Ovary (tissue), 9 donors: ENCODE results near the gene CDRT4. TPM values are rescaled to one million over a fixed set of nuclear protein-coding genes. Genes with fewer than 3 reads are reported as not detected.

Experiments
- DNase-seq, 5 donors: peaks; one replicate each; pipeline ENCODE4 v3.0.0-alpha.2; 2019 to 2020
- H3K27ac ChIP-seq, 2 donors: fragments of 200-600 bp; one replicate each; pipeline versions ENCODE4 v1.5.1 to v1.8.0; 2019 to 2022
- H3K27me3 ChIP-seq: fragments of 200-600 bp; one replicate; pipeline ENCODE4 v1.8.0; 2022
- H3K36me3 ChIP-seq: fragments of 200-600 bp; sonication (generic); one replicate; pipeline ENCODE4 v1.5.1; 2019
- H3K4me1 ChIP-seq: one replicate; pipeline ENCODE4 v1.8.1; 2013; ENCODE audit warnings: mild to moderate bottlenecking, moderate library complexity; ENCODE audit not compliant: insufficient read depth
- H3K4me3 ChIP-seq: fragments of 200-600 bp; sonication (generic); one replicate; pipeline ENCODE4 v1.5.1; 2017
- H3K9me3 ChIP-seq, 2 donors: fragments of 200-600 bp in 1 of 2; sonication (generic) in 1 of 2; one replicate each; pipeline versions ENCODE4 v1.5.1 to v1.8.1; 2013 to 2019; ENCODE audit warnings: mild to moderate bottlenecking in 1 of 2, moderate library complexity in 1 of 2
- EP300 ChIP-seq: sonication (generic); formaldehyde crosslinking; IDR thresholded peaks from one replicate; pipeline ENCODE4 v1.6.1; 2017; ENCODE audit warnings: antibody characterized with exemption
- POLR2A ChIP-seq: fragments of 450-650 bp; IDR thresholded peaks from one replicate; pipeline ENCODE4 v1.6.1; 2017; ENCODE audit warnings: antibody characterized with exemption, mild to moderate bottlenecking, moderate library complexity
- WGBS, 3 donors: extraction: QIAGEN DNeasy Blood & Tissue Kit in 1 of 3; methylation state at CpG; one replicate each; pipeline versions ENCODE4 v1.1.5 to v1.1.7; 2013 to 2017; 5-methylcytosine and 5-hydroxymethylcytosine counted together
- intact Hi-C, 4 donors: fragments of 100-400 bp; cut with DNase I; formaldehyde crosslinking; loops; one replicate each; pipeline versions ENCODE4 v1.11.0 to v1.15.1; 2022 to 2023
- polyA plus RNA-seq, 2 donors: library from polyadenylated mRNA; stranded (reverse); fragments of 200-250 nt in 1 of 2; fragments of 350-450 nt in 1 of 2; fragmentation: Illumina TruSeq in 1 of 2; extraction: RNeasy Lipid Tissue Mini Kit (QIAGEN cat#74804) in 1 of 2; gene quantifications; one replicate each; pipeline ENCODE4 v1.2.3, GENCODE V29; 2013 to 2014
- total RNA-seq, 7 donors: library from RNA; depleted of rRNA in 2 of 7; stranded (reverse); fragments of >200 nt in 2 of 7; fragmentation: NEBNext Ultra II Directional in 3 of 7; extraction: Animal tissue kit (Norgen Biotek cat#: 25700) in 3 of 7; gene quantifications; one replicate each; pipeline versions ENCODE4 v1.1.0 to v1.2.4, GENCODE V29; 2016 to 2023
- TF ChIP-seq, protein P1 (sequence below), 3 donors: fragments of 450-650 bp in 2 of 3; fragments of 200-600 bp in 1 of 3; IDR thresholded peaks; one replicate each; pipeline versions ENCODE4 v1.5.1 to v1.8.0; 2016 to 2022; ENCODE audit warnings: antibody characterized with exemption in 3 of 3, mild to moderate bottlenecking in 1 of 3
- donor health status: DM: no; HTN: no; CAD: no; lungs with moderate emphysema.
- donor health status: DM: no; HTN: no; CAD: no.
- donor health status: Bipolar disorder and iron deficiency.
- donor health status: DM: yes; HTN: yes; CAD: no.
- donor health status: DM: no; HTN: no; CAD: no.
- donor health status: DM: yes; HTN: yes; CAD: no.

Gene CDRT4
- total and polyA plus RNA-seq, 9 donors = 4.1 to 11.7 (median 7.2) TPM

DNA sequence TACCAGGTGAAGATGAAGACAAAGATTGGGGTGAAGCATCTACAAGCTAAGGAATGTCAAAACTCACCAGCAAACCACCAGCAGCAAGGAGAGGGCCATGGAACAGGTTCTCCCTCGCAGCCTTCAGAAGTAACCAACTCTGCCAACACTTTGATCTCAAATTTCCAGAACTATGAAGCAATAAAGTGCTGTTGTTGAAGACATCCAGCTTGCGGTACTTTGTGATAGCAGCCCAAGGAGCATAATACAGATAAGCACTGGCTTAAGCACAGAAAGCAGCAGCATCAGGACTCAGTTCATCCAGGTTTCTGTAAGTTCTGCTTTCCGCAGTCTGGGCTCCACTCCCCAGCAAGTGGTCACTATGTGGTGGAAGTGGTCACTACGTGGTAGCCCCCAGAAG is 16.0 kb upstream of the CDRT4 start:
- TF ChIP-seq EP300 (no peak), POLR2A (no peak)
- TF ChIP-seq, protein P1, sequence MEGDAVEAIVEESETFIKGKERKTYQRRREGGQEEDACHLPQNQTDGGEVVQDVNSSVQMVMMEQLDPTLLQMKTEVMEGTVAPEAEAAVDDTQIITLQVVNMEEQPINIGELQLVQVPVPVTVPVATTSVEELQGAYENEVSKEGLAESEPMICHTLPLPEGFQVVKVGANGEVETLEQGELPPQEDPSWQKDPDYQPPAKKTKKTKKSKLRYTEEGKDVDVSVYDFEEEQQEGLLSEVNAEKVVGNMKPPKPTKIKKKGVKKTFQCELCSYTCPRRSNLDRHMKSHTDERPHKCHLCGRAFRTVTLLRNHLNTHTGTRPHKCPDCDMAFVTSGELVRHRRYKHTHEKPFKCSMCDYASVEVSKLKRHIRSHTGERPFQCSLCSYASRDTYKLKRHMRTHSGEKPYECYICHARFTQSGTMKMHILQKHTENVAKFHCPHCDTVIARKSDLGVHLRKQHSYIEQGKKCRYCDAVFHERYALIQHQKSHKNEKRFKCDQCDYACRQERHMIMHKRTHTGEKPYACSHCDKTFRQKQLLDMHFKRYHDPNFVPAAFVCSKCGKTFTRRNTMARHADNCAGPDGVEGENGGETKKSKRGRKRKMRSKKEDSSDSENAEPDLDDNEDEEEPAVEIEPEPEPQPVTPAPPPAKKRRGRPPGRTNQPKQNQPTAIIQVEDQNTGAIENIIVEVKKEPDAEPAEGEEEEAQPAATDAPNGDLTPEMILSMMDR (IDR thresholded peaks at IDR 0.05) = no peak
- Histone ChIP-seq H3K27me3 (no peaks in the 10 kb centered on the region), H3K9me3 (no peaks in the 10 kb centered on the region), H3K4me1 (peaks cover 4% of the 10 kb centered on the region), H3K4me3 (no peak overlapping the region), H3K36me3 (no peaks in the 10 kb centered on the region), H3K27ac (no peak overlapping the region)
- peak in 1 of 5 donors; percentile 38 for DNase-seq
- 21 to 30% (median 28%) methylated on average over 4 of the region's 4 CpGs for WGBS, 3 donors
- intact Hi-C loops = no loop called here

DNA sequence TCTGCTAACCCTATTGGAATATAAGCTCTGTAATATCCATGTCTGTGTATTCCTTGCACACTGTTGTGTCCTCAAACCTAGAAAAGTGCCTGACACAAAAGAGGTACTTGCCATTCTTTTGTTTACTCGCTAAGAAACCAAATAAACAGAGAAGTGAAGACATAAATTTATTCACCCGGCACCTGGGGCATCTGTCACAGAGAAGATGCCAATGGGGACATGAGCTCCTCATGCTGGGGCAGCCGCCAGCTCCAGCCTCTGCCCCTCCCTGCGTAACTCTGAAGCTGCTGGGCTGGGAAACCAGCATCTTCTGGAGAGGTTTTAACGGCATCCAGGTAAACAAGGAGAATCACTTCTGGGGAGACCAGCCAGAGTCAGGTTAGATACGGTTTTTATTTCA is 15.1 kb upstream of the CDRT4 start:
- H3K36me3 ChIP-seq = no peaks in the 10 kb centered on the region
- no peak overlapping the region for H3K4me3 ChIP-seq
- H3K27ac ChIP-seq = no peak overlapping the region
- H3K4me1 ChIP-seq = peaks cover 4% of the 10 kb centered on the region
- intact Hi-C loops = no loop called here
- TF ChIP-seq EP300 (no peak), POLR2A (no peak)
- TF ChIP-seq, protein P1 (IDR thresholded peaks at IDR 0.05) = no peak
- 79 to 87% (median 85%) methylated on average over 6 of the region's 6 CpGs for WGBS, 3 donors
- H3K9me3 ChIP-seq = no peaks in the 10 kb centered on the region
- no peak for DNase-seq
- no peaks in the 10 kb centered on the region for H3K27me3 ChIP-seq

DNA sequence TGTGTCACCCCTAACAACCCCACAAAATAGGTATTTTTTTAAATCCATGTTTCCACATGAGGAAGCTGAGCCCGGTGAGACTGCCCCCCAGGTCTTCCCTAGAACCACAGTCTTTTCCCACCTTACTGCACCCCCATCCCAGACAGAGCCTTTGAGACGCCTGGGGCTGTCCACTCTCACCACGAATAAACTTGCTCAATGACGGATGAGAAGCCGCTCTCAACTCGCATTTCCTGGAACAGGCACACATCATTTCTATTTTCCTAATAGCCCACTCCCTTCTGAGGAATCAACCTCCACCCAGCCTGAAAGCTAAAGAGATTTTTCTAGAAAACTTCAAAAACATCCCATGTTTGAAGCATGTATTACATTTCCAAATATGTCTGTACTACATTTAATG is 14.1 kb upstream of the CDRT4 start:
- no peaks in the 10 kb centered on the region for H3K27me3 ChIP-seq
- H3K9me3 ChIP-seq = no peaks in the 10 kb centered on the region
- TF ChIP-seq POLR2A (no peak), EP300 (no peak)
- TF ChIP-seq, protein P1 (IDR thresholded peaks at IDR 0.05) = no peak
- whole genome bisulfite sequencing, 3 donors = 89 to 91% (median 90%) methylated on average over 6 of the region's 6 CpGs
- DNase-seq = no peak
- H3K4me3 ChIP-seq = no peak overlapping the region
- H3K4me1 ChIP-seq = peaks cover 4% of the 10 kb centered on the region
- H3K27ac ChIP-seq = no peak overlapping the region
- H3K36me3 ChIP-seq = no peaks in the 10 kb centered on the region
- intact Hi-C loops = no loop called here

DNA sequence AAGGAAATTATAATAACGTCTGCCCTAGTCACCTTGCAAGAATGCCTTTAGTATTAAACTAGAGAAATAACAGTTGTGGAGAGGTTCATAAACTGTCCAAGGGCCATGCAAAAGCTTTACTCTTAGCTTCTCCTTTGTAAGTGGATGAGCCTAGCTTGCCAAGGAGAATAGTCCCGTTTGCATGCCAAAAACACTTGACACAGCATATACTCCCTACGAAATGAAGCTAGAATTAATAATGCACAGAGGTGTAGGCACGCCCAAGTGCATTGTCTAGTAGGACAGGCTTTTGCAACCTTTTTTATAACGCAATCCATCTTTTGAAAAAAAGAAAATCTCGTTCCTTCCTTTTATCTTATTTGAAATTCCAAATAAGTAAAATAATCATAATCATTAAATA is 12.8 kb upstream of the CDRT4 start:
- Histone ChIP-seq H3K4me1 (peaks cover 4% of the 10 kb centered on the region), H3K36me3 (no peaks in the 10 kb centered on the region), H3K27me3 (no peaks in the 10 kb centered on the region), H3K27ac (no peak overlapping the region), H3K9me3 (no peaks in the 10 kb centered on the region), H3K4me3 (no peak overlapping the region)
- intact Hi-C loops = no loop called here
- 69 to 75% (median 72%) methylated on average over 6 of the region's 6 CpGs for WGBS, 3 donors
- DNase-seq = no peak
- TF ChIP-seq, protein P1 (IDR thresholded peaks at IDR 0.05) = no peak
- no peak for TF ChIP-seq EP300
- TF ChIP-seq POLR2A = no peak

DNA sequence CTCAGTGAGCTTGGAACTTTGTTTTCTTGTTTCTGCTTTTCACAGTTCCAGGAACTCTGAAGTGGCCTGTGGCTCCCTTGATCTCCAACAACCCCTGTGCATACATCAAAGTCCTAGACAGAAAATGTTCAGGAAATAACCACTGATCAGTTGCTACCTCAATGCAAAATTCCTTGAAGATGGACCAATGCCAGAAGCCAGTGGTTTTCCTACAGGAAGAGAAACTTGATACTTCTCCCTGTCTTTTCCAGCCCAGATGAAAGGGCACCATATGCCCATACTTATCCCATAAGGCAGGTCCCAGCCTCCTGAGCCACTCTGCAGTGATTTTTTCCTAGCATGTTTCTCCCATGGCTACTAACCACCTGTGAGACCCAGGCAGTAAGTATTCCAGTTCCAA is 12.3 kb upstream of the CDRT4 start:
- no peak overlapping the region for H3K27ac ChIP-seq
- no peak for DNase-seq
- TF ChIP-seq POLR2A (no peak), EP300 (no peak)
- TF ChIP-seq, protein P1 (IDR thresholded peaks at IDR 0.05) = no peak
- intact Hi-C loops = no loop called here
- no peaks in the 10 kb centered on the region for H3K27me3 ChIP-seq
- no peaks in the 10 kb centered on the region for H3K9me3 ChIP-seq
- peaks cover 4% of the 10 kb centered on the region for H3K4me1 ChIP-seq
- no peak overlapping the region for H3K4me3 ChIP-seq
- no peaks in the 10 kb centered on the region for H3K36me3 ChIP-seq
